HL-60 (cell line): ENCODE results near the gene MAP3K10.

Source experiments
- DNase-seq, 2 experiments: peaks; one replicate each; pipeline ENCODE4 v3.0.0-alpha.2; 2010 to 2020; ENCODE audit warnings: low read depth in 1 of 2, low spot score in 1 of 2
- H3K27ac ChIP-seq: fragments of 250-450 bp; sonication (Bioruptor Pico); replicated peaks from 2 replicates; pipeline ENCODE4 v1.5.1; 2020; ENCODE audit warnings: mild to moderate bottlenecking, moderate library complexity
- H3K27me3 ChIP-seq: fragments of 250-450 bp; sonication (Bioruptor Pico); 2 replicates; pipeline ENCODE4 v1.5.1; 2021; ENCODE audit warnings: mild to moderate bottlenecking, moderate library complexity; ENCODE audit not compliant: insufficient read depth, poor library complexity, severe bottlenecking
- H3K4me3 ChIP-seq: replicated peaks from 2 replicates; pipeline ENCODE4 v1.5.1; 2011; ENCODE audit warnings: mild to moderate bottlenecking, control low read depth, low read length; ENCODE audit not compliant: insufficient read depth
- CTCF ChIP-seq: IDR thresholded peaks from one replicate; pipeline ENCODE4 v1.5.1; 2011; ENCODE audit warnings: low read length, control low read depth, inconsistent platforms; ENCODE audit not compliant: insufficient read depth
- GABPA ChIP-seq: IDR thresholded peaks from 2 replicates; pipeline ENCODE4 v1.6.1; 2012; ENCODE audit warnings: low read depth
- POLR2AphosphoS5 ChIP-seq: IDR thresholded peaks from 2 replicates; pipeline ENCODE4 v1.6.1; 2012; ENCODE audit warnings: low read depth
- SPI1 ChIP-seq: IDR thresholded peaks from 2 replicates; pipeline ENCODE4 v1.6.1; 2012; ENCODE audit warnings: low read depth, mild to moderate bottlenecking, borderline replicate concordance
- long read RNA-seq: library from polyadenylated mRNA; unstranded; transcript quantifications from one replicate; pipeline ENCODE4 v2.0.0, GENCODE V29; 2020
- TF ChIP-seq, protein P1 (sequence below): IDR thresholded peaks from 2 replicates; pipeline ENCODE4 v1.6.1; 2012; ENCODE audit warnings: low read depth; ENCODE audit not compliant: insufficient replicate concordance

Gene MAP3K10
- long read RNA-seq, partial matches to known transcripts: 0 of 1 reads
- long read RNA-seq, other reads (novel, unspliced or antisense): 1 of 1 reads

DNA sequence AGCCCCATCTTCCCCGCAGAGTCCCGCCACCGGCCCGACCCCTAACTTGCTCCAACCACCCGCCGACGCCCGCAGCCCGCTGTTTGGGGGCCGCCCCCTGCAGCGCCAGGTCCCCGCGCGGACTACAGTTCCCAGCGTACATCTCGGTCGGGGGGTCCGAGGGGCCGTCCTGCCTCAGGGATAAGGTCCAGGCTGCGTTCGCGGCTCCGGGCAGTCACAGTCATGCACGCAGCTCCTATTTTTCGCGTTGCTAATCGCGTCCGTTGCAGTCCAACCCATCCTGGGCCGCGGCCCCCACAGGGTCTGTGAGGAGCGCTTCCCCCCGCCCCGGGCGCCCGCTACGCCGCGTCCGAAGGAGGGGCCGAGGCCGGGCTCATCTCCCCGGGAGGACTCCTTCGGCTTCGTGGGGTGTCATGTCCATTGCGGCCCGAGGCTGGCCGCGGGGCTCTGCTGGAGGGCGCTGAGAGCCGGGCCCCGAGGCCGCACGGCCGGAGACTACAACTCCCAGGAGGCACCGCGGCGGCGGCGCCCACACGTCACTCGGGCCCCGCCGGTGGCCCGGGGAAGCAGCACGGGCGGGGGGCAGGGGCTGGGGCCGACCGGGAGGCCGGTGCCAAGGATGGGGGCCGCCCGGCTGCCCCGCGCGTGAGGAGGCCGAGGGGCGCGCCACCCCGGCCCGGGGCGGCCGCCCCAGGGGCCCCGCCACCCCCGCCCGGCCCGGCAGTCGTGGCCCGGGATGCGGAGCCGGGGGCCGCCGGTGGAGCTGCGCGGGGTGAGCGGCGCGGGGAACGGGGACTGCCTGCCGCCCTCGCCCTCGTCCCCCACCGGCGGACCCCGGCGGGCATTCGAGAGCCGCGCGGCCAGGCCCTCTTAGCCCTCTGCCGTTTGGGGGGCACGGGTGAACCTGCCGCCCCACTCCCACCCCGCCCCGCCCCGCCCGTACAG is at the start of gene MAP3K10:
TSS of gene MAP3K10 (plus strand) at position 536 of the 945 bp plus-strand sequence. CDS start 606 bp downstream, outside the sequence.
- DNase-seq: peak; percentile 20 to 38

GRCh38 chr19:40141551-40141950 is 49.7 kb upstream of the MAP3K10 start:
- no peak overlapping the region for H3K27ac ChIP-seq
- no peak overlapping the region for H3K4me3 ChIP-seq
- H3K27me3 ChIP-seq: no peaks in the 10 kb centered on the region
- no peak for DNase-seq
- TF ChIP-seq, protein P1, sequence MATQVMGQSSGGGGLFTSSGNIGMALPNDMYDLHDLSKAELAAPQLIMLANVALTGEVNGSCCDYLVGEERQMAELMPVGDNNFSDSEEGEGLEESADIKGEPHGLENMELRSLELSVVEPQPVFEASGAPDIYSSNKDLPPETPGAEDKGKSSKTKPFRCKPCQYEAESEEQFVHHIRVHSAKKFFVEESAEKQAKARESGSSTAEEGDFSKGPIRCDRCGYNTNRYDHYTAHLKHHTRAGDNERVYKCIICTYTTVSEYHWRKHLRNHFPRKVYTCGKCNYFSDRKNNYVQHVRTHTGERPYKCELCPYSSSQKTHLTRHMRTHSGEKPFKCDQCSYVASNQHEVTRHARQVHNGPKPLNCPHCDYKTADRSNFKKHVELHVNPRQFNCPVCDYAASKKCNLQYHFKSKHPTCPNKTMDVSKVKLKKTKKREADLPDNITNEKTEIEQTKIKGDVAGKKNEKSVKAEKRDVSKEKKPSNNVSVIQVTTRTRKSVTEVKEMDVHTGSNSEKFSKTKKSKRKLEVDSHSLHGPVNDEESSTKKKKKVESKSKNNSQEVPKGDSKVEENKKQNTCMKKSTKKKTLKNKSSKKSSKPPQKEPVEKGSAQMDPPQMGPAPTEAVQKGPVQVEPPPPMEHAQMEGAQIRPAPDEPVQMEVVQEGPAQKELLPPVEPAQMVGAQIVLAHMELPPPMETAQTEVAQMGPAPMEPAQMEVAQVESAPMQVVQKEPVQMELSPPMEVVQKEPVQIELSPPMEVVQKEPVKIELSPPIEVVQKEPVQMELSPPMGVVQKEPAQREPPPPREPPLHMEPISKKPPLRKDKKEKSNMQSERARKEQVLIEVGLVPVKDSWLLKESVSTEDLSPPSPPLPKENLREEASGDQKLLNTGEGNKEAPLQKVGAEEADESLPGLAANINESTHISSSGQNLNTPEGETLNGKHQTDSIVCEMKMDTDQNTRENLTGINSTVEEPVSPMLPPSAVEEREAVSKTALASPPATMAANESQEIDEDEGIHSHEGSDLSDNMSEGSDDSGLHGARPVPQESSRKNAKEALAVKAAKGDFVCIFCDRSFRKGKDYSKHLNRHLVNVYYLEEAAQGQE: no peak
- no peak for TF ChIP-seq GABPA
- no peak for TF ChIP-seq CTCF
- TF ChIP-seq POLR2AphosphoS5: no peak
- TF ChIP-seq SPI1: no peak

More for the DNA sequence above, at the start of gene MAP3K10:
- H3K4me3 ChIP-seq: peak within 1 kb of the TSS; percentile 94
- TF ChIP-seq POLR2AphosphoS5 (no peak), SPI1 (no peak), GABPA (no peak)
- no peak within 1 kb of the TSS for H3K27ac ChIP-seq
- no peaks in the 10 kb centered on the region for H3K27me3 ChIP-seq

- peak; percentile 21 to 54 for DNase-seq
- no peak overlapping the region for H3K4me3 ChIP-seq
- no peak overlapping the region for H3K27ac ChIP-seq
- TF ChIP-seq CTCF (no peak), GABPA (no peak), SPI1 (no peak), POLR2AphosphoS5 (no peak)
- TF ChIP-seq, protein P1: no peak
- no peaks in the 10 kb centered on the region for H3K27me3 ChIP-seq
Measured at GRCh38 chr19:40143612-40144011, 47.6 kb upstream of the MAP3K10 start.

DNA sequence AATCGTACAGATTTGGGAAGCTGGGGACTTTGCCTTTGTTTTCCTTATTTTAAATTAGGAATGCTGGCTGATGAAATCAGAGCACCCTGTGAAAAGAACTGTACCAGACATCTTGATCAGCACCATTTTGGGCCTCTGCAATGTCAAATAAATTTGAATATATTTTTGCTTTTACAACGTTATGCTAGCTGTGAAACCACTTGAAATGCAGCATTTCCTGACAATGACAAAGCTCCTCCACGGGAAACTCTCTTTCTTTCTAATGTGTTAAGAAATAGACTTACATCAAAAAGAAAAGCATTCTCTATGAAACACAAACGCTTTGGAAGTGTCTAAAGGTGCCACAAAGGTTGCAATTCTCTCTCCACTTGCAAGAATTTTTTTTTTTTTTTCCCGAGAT is 47.1 kb upstream of the MAP3K10 start:
- TF ChIP-seq POLR2AphosphoS5: no peak
- TF ChIP-seq, protein P1: no peak
- TF ChIP-seq SPI1: no peak
- no peak for TF ChIP-seq CTCF
- no peak for TF ChIP-seq GABPA
- Histone ChIP-seq H3K27ac (no peak overlapping the region), H3K27me3 (no peaks in the 10 kb centered on the region), H3K4me3 (no peak overlapping the region)
- no peak for DNase-seq
